ENCODE results near the gene TMEM273.

DNA sequence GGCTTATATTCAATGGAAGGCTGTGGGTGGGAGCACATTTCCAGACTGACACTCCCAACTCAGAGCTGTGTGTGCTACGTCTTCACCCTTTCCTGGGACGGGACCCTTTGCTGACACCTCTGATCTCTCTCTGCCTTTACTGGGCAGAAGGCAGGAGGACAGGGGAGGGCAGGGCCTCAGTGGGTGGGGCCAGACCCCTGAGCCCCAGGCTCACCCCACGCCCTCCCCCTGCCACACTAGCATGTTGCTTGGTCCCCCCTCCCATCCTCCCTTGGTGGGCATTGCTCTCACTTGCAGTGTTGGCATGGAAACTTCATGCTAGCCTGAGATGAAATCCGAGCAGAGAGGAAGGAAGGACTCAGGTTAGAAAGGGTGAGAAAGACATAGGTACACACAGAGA, 18.4 kb downstream of the TMEM273 start:
- TF ChIP-seq CTCF (IDR thresholded peaks at IDR 0.05 in 4 of 5, conservative IDR thresholded peaks at IDR 0.05 in 1 of 5) (no peak), POLR2A (IDR thresholded peaks at IDR 0.05) (no peak)
